IMR-90 (cell line): Measurements from ENCODE around the gene SYN1. TPM values are rescaled to one million over a fixed set of nuclear protein-coding genes. Genes with fewer than 3 reads are reported as not detected.

Source experiments
- ATAC-seq: fragments of 200-7000 bp; cut with Tn5 transposase; 2 replicates; pipeline ENCODE4 v1.9.1; 2020; ENCODE audit warnings: low read depth, mild to moderate bottlenecking, moderate library complexity
- BruUV-seq: library from RNA; stranded (reverse); fragments of 400-500 nt; replicated peaks from 2 replicates; lab custom pipeline; 2021; lab: Mats Ljungman, UMichigan
- CTCF ChIA-PET: fragments of 300-600 bp; formaldehyde crosslinking; extraction: SDS; loops from one replicate; lab custom pipeline; 2021; ENCODE audit warnings: antibody characterized with exemption; lab: Yijun Ruan, JAX
- POLR2A ChIA-PET: fragments of 300-600 bp; sonication (Branson Sonifier 250); formaldehyde crosslinking; loops from one replicate; lab custom pipeline; 2022; ENCODE audit warnings: antibody characterized with exemption; ENCODE audit not compliant: unreplicated experiment; lab: Charles Lee
- DNase-seq: peaks from one replicate; pipeline ENCODE4 v3.0.0; 2013
- H2AFZ ChIP-seq: replicated peaks from 2 replicates; pipeline ENCODE3; 2013; ENCODE audit warnings: low read length, mild to moderate bottlenecking; ENCODE audit not compliant: poor library complexity
- H2AK5ac ChIP-seq: 2 replicates; pipeline ENCODE4 v1.6.1; 2013; ENCODE audit warnings: low read depth, low read length, inconsistent platforms
- H2AK9ac ChIP-seq: replicated peaks from 2 replicates; pipeline ENCODE3; 2013; ENCODE audit warnings: mild to moderate bottlenecking, low read depth, low read length, moderate library complexity; ENCODE audit not compliant: poor library complexity
- H2BK120ac ChIP-seq: 2 replicates; pipeline ENCODE4 v1.6.1; 2013; ENCODE audit warnings: low read depth, low read length, inconsistent platforms
- H2BK15ac ChIP-seq: 3 replicates; pipeline ENCODE4 v1.6.1; 2013; ENCODE audit warnings: low read depth, low read length, inconsistent platforms
- H2BK20ac ChIP-seq: 2 replicates; pipeline ENCODE4 v1.6.1; 2013; ENCODE audit warnings: low read depth, mild to moderate bottlenecking, inconsistent platforms, low read length, moderate library complexity
- H2BK5ac ChIP-seq: 2 replicates; pipeline ENCODE4 v1.6.1; 2013; ENCODE audit warnings: mild to moderate bottlenecking, low read depth, low read length, inconsistent platforms; ENCODE audit not compliant: poor library complexity, severe bottlenecking
- H3K14ac ChIP-seq: replicated peaks from 2 replicates; pipeline ENCODE4 v1.6.1; 2013; ENCODE audit warnings: low read depth, low read length, inconsistent platforms
- H3K18ac ChIP-seq: 2 replicates; pipeline ENCODE4 v1.6.1; 2013; ENCODE audit warnings: low read depth, low read length, control low read depth
- H3K23ac ChIP-seq: 2 replicates; pipeline ENCODE4 v1.6.1; 2013; ENCODE audit warnings: low read depth, low read length, inconsistent platforms
- H3K27ac ChIP-seq: 2 replicates; pipeline ENCODE4 v1.5.1; 2013; ENCODE audit warnings: mild to moderate bottlenecking, control low read depth, low read length; ENCODE audit not compliant: insufficient read depth
- H3K27me3 ChIP-seq: 2 replicates; pipeline ENCODE4 v1.6.1; 2013; ENCODE audit warnings: low read length; ENCODE audit not compliant: control insufficient read depth, insufficient read depth
- H3K36me3 ChIP-seq: 2 replicates; pipeline ENCODE4 v1.6.1; 2013; ENCODE audit warnings: low read length, mixed read lengths; ENCODE audit not compliant: control insufficient read depth, insufficient read depth
- H3K4ac ChIP-seq: 2 replicates; pipeline ENCODE4 v1.6.1; 2013; ENCODE audit warnings: low read depth, low read length, inconsistent platforms
- H3K4me1 ChIP-seq: 2 replicates; pipeline ENCODE4 v1.6.1; 2013; ENCODE audit warnings: low read length, mixed read lengths; ENCODE audit not compliant: control insufficient read depth, insufficient read depth
- H3K4me2 ChIP-seq: 2 replicates; pipeline ENCODE4 v1.6.1; 2013; ENCODE audit warnings: low read depth, mild to moderate bottlenecking, control low read depth, low read length, moderate library complexity
- H3K4me3 ChIP-seq: 2 replicates; pipeline ENCODE4 v1.5.1; 2013; ENCODE audit warnings: low read depth, mild to moderate bottlenecking, control low read depth, low read length, moderate library complexity; ENCODE audit not compliant: insufficient read depth
- H3K56ac ChIP-seq: 2 replicates; pipeline ENCODE4 v1.6.1; 2013; ENCODE audit warnings: low read length, inconsistent platforms; ENCODE audit not compliant: insufficient read depth; ENCODE audit errors: extremely low read depth
- H3K79me1 ChIP-seq, 2 experiments: 2 replicates each; pipeline ENCODE4 v1.6.1; 2013; ENCODE audit warnings: low read length in 2 of 2, inconsistent platforms in 1 of 2, low read depth in 1 of 2
- H3K9ac ChIP-seq: 2 replicates; pipeline ENCODE4 v1.6.1; 2013; ENCODE audit warnings: low read depth, low read length, control low read depth
- H3K9me1 ChIP-seq: 2 replicates; pipeline ENCODE4 v1.6.1; 2013; ENCODE audit warnings: low read length, inconsistent platforms; ENCODE audit not compliant: insufficient read depth
- H3K9me3 ChIP-seq: 2 replicates; pipeline ENCODE4 v1.6.1; 2013; ENCODE audit warnings: low read length; ENCODE audit not compliant: control insufficient read depth, insufficient read depth
- H4K20me1 ChIP-seq: 2 replicates; pipeline ENCODE4 v1.6.1; 2013; ENCODE audit warnings: low read length, inconsistent platforms; ENCODE audit not compliant: insufficient read depth
- H4K5ac ChIP-seq: 2 replicates; pipeline ENCODE4 v1.6.1; 2013; ENCODE audit warnings: mild to moderate bottlenecking, low read depth, low read length, control low read depth
- H4K8ac ChIP-seq, 2 experiments: 2 replicates each; pipeline ENCODE4 v1.6.1; 2013; ENCODE audit warnings: low read depth in 2 of 2, low read length in 2 of 2, control low read depth in 1 of 2, inconsistent platforms in 1 of 2
- H4K91ac ChIP-seq: 2 replicates; pipeline ENCODE4 v1.6.1; 2013; ENCODE audit warnings: low read depth, low read length, inconsistent platforms; ENCODE audit not compliant: insufficient read depth
- BHLHE40 ChIP-seq: fragments of 150-350 bp; IDR thresholded peaks from 2 replicates; pipeline ENCODE4 v1.6.1; 2016; ENCODE audit warnings: mild to moderate bottlenecking, low read depth, low read length
- FOS ChIP-seq: fragments of 150-350 bp; IDR thresholded peaks from 2 replicates; pipeline ENCODE4 v1.6.1; 2016; ENCODE audit warnings: low read depth, low read length
- MAZ ChIP-seq: IDR thresholded peaks from 2 replicates; pipeline ENCODE4 v1.6.1; 2012; ENCODE audit warnings: low read depth, mild to moderate bottlenecking, low read length, improper control_type of control experiment, moderate library complexity, borderline replicate concordance
- WGBS, 2 experiments: methylation state at CpG; one replicate each; pipeline versions ENCODE4 v1.1.5 to v1.1.7; 2013; ENCODE audit warnings: missing lambda C conversion rate in 2 of 2; ENCODE audit not compliant: insufficient read length in 1 of 2; ENCODE audit errors: extremely low coverage in 2 of 2; 5-methylcytosine and 5-hydroxymethylcytosine counted together
- dilution Hi-C: fragments of 300-500 bp; cut with HindIII; formaldehyde crosslinking; loops from one replicate; pipeline ENCODE4 v1.14.3; 2018; ENCODE audit warnings: low sequenced_read_pairs; ENCODE audit not compliant: unreplicated experiment
- in situ Hi-C: fragments of 300-500 bp; cut with MboI; formaldehyde crosslinking; loops from 3 replicates; pipeline ENCODE4 v1.14.3; 2019; ENCODE audit warnings: low sequenced_read_pairs, inconsistent platforms, mixed read lengths
- intact Hi-C: fragments of 100-400 bp; cut with micrococcal nuclease; formaldehyde crosslinking; loops from 2 replicates; pipeline ENCODE4 v1.10.0; 2022
- polyA plus RNA-seq, 3 experiments: library from polyadenylated mRNA; depleted of rRNA; stranded (reverse); fragments of >200 nt; gene quantifications; 2 replicates each; pipeline ENCODE4 v1.2.3, GENCODE V29; 2012; ENCODE audit warnings: low replicate concordance in 1 of 3
- total RNA-seq: library from RNA; depleted of rRNA; stranded (reverse); fragments of >200 nt; gene quantifications from 2 replicates; pipeline ENCODE4 v1.2.3, GENCODE V29; 2012

SYN1 gene
- total and polyA plus RNA-seq, 2 of the 4 experiments (the other 2 are of a cell fraction): under 0.01 to 0.56 TPM

- no peak overlapping the region for H3K27ac ChIP-seq
- H4K8ac ChIP-seq: no peak overlapping the region
- H4K91ac ChIP-seq: no peak overlapping the region
- CTCF ChIA-PET: no interaction called here
- H3K36me3 ChIP-seq: no peaks in the 10 kb centered on the region
- no peak overlapping the region for H2BK15ac ChIP-seq
- no peak overlapping the region for H3K4me3 ChIP-seq
- no peak overlapping the region for H3K23ac ChIP-seq
- H4K20me1 ChIP-seq: no peaks in the 10 kb centered on the region; the same call in 1 of the 2 replicates
- in situ Hi-C loops (no loop called here), dilution Hi-C loops (no loop called here), intact Hi-C loops (no loop called here)
- peak overlapping the region; percentile 43 for H2AFZ ChIP-seq
- H3K4ac ChIP-seq: no peak overlapping the region
- no peak overlapping the region for H2BK20ac ChIP-seq
- 80% methylated on average over 3 of the region's 9 CpGs; no CpG with 5 or more reads in 1 of the 2 experiments for WGBS, 2 experiments
- H3K18ac ChIP-seq: no peak overlapping the region
- no peak overlapping the region for H3K4me2 ChIP-seq
- no peak for ATAC-seq
- peaks cover 11% of the 10 kb centered on the region; the same call in 1 of the 2 replicates for H3K27me3 ChIP-seq
- BruUV-seq: no TSS peak
- no peaks in the 10 kb centered on the region for H3K9me3 ChIP-seq
- H4K5ac ChIP-seq: no peak overlapping the region
- H3K14ac ChIP-seq: no peak overlapping the region
- POLR2A ChIA-PET: no interaction called here
- no peaks in the 10 kb centered on the region for H3K79me1 ChIP-seq
- H3K4me1 ChIP-seq: no peaks in the 10 kb centered on the region
- no peak overlapping the region for H2AK5ac ChIP-seq
- no peak overlapping the region for H2BK5ac ChIP-seq
- DNase-seq: no peak
- no peak overlapping the region for H2AK9ac ChIP-seq
- H3K9ac ChIP-seq: no peak overlapping the region
- no peaks in the 10 kb centered on the region for H3K9me1 ChIP-seq
- TF ChIP-seq FOS: no peak
- no peak for TF ChIP-seq MAZ
- no peak for TF ChIP-seq BHLHE40
- H3K56ac ChIP-seq: no peak overlapping the region
- H2BK120ac ChIP-seq: no peak overlapping the region
Observed at GRCh38 chrX:47608130-47608810, 11.4 kb downstream of the SYN1 start.
